GM21526 (cell line): Measurements from ENCODE around the gene NPW.

Source experiments
- ATAC-seq: cut with Tn5 transposase; IDR thresholded peaks from one replicate; pipeline ENCODE4 v1.9.1; 2021; ENCODE audit warnings: moderate library complexity; ENCODE audit not compliant: unreplicated experiment, low FRiP score

NPW gene

DNA sequence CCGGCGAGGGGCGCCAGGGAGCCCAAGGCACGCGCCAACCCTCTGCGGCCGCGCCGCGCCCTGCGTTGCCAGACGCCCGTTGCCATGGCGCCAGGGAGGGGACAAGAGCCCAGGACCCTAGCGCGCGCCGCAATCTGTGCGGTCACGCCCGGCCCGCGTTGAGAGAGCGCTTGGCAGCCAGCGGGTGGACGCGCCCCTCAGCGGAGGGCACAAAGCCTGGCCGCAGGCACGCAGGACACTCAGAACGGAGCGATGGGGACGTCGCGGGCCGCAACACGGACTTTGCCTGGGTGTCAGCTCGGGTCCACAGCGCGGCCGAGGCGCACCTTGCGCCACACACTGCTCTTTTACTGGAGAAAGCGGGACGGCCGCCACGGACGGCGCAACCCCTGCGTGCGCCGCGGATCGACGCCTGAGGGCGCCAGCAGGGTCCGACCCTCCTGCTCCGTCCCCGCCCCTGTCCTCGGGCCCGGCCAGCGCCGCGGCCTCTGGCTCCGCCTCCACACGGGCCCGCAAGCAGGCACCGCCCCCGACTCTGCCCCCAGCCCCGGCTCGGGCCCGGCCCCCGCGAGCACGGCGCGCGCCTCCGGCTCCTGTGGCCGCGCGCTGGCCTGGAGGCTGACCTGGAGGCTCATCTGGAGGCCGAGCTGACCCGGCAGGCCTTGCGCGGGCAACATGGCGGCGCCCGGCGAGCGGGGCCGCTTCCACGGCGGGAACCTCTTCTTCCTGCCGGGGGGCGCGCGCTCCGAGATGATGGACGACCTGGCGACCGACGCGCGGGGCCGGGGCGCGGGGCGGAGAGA is 35.8 kb upstream of the NPW start, which contains the start of gene GFER:
TSS of gene GFER (plus strand) at position 650 of the 803 bp plus-strand sequence. CDS start at position 676, 26 bp downstream.
- peak; percentile 54 for ATAC-seq

DNA sequence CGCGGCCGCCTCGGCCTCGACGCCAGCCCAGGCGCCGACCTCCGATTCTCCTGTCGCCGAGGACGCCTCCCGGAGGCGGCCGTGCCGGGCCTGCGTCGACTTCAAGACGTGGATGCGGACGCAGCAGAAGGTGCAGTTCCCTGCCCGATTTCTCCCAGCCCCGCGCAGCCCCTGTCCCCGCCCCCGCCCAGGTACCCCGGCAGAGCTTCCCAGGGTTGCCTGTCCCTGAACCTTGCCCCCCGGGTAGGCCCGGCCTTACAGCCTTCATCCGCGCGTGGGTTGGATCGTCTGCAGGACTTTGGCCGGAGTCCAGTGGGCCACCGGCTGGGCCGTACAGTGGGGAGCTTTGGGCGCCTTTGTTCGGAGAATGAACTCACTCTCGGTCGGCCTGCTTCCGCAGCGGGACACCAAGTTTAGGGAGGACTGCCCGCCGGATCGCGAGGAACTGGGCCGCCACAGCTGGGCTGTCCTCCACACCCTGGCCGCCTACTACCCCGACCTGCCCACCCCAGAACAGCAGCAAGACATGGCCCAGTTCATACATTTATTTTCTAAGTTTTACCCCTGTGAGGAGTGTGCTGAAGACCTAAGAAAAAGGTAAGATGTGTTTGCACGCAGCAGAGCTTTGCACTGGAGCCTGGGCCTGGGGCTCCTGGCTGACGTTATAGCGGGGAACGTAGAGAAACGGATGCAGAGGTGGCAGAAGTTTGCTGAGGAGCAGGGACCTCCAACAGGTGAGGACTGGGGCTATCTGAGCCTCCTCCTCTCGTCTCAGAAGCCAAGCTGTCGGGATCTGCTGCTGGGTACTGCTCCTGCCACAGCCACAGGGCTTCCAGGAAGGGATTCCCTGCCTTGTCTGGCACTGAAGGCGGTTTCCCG is 35.0 kb upstream of the NPW start:
- no peak for ATAC-seq

DNA sequence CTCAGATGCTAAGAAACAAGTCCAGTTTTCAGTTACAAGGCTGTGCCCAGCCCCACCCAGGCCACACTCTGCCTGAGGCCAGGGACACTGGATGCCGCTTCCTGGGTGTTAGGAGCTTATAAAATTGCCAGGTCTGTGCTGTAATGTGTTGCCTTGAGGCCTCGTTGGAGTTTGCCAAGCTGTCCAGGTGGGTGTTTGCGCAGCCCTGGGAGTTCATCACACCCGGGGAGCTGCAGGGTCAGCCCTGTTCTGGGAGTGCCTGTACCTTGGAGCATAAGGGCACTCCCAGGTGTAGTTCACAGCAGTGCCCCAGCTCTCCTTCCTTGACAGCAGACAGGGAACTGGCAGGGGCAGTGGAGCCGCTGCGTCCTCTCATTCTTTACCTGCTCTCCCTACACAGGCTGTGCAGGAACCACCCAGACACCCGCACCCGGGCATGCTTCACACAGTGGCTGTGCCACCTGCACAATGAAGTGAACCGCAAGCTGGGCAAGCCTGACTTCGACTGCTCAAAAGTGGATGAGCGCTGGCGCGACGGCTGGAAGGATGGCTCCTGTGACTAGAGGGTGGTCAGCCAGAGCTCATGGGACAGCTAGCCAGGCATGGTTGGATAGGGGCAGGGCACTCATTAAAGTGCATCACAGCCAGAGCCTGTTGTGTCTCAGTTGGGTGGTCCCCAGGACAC is 34.0 kb upstream of the NPW start:
- ATAC-seq: no peak

- ATAC-seq: no peak
Observed at GRCh38 chr16:1987198-1987597, 32.4 kb upstream of the NPW start.

DNA sequence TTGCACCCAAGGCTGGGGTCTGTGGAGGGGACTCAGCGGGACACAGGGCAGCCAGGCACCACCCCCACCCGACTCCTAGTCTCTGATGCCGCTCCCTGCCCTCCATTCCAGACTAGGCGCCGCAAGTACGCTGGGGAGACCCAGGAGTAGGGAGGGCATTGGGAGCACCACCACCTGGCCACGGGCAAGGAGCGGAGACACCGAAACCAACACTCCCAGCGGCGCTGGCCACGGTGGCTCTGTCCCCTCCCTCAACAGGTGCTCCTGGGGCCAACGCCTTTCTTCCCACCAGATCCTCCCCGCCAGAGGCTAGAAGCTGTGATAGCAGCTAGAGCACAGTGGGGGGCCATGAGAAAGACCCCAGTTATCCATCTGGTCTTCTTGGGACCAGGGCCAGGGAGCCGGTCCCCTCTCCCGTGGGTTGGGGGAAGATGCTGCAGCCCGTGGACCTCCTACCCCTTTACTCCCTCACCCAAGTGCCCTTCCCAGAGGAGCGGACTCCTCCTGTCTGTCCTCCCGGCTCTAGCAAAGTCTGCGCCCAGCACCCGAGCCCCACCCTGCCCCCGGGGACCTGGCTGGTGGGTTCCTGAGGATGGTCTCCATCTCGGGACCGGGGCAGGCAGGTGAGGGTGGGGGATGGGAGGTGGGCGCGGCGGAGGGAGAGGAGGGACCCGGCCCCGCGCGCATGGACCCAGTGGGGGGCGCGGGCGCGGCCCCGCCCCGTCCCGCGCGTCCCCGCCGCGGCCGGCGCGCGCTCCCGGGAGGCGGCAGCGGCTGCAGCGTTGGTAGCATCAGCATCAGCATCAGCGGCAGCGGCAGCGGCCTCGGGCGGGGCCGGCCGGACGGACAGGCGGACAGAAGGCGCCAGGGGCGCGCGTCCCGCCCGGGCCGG is 30.1 kb upstream of the NPW start, which contains the start of gene SYNGR3:
TSS of gene SYNGR3 (plus strand) at position 762 of the 892 bp plus-strand sequence. CDS start 133 bp downstream, outside the sequence.
- ATAC-seq: no peak

GRCh38 chr16:1990101-1990350 is 29.6 kb upstream of the NPW start:
- no peak for ATAC-seq

- ATAC-seq: no peak
Observed at GRCh38 chr16:1990351-1991134, 29.0 kb upstream of the NPW start.

DNA sequence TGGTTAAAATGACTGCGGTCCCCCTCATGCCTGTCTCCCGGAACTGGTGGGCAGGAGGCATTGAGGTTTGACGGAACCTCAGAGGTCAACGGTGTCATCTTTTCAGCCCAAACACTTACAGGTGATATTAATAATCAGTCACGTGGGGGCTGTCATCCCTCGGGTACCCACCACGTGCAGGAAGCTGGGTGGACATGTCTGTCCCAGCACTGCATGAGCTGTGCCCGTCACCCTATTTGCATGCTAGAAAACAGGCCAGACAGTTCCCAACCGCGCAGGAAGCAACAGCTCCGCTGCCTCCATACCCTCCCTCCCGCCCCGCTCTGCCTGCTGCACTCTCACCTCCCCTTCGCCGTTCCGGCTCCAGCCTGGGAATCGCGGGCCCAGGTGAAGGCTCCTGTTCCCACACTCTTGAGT is 28.4 kb upstream of the NPW start:
- no peak for ATAC-seq

DNA sequence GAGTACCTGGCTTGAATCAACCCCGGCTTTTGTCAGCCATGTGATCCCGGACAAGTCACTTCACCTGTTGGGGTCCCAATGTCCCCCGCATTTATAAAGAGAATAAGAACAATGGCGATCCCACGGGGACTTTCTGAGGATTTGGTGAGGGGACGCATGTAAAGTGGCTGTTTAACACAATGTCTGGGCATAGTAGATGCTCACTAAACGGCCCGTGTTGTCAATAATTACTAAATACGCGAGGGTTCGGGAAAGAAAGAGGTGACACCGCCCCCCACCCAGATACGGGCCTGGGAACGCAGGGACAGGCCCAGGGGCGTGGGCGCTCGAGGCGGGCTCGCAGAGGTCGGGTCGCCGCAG is 28.0 kb upstream of the NPW start:
- no peak for ATAC-seq

- peak; percentile 39 for ATAC-seq
Observed at GRCh38 chr16:1991948-1992703, 27.5 kb upstream of the NPW start.

DNA sequence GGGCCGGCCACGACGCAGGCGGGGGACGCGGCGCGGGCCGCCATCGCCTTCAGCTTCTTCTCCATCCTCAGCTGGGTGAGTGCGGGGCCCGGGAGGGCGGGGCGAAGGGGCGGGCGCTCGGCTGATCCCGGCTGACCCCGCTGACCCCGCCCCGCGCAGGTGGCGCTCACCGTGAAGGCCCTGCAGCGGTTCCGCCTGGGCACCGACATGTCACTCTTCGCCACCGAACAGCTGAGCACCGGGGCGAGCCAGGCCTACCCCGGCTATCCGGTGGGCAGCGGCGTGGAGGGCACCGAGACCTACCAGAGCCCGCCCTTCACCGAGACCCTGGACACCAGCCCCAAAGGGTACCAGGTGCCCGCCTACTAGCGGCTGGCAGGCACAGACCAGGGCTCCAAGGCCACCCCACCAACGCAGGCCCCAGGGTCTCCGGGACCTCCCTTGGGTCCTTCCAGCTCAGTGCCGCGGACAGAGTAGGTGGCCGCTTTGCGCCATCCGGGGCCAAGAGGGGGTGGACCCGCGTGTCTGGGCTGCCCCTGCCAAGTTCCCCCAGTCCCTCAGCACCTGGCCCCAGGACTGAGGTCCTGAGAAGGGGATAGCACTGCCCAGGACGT is 26.8 kb upstream of the NPW start:
- no peak for ATAC-seq

- no peak for ATAC-seq
Observed at GRCh38 chr16:1993731-1994131, 25.9 kb upstream of the NPW start.

- ATAC-seq: no peak
Observed at GRCh38 chr16:1997494-1998359, 21.9 kb upstream of the NPW start.

DNA sequence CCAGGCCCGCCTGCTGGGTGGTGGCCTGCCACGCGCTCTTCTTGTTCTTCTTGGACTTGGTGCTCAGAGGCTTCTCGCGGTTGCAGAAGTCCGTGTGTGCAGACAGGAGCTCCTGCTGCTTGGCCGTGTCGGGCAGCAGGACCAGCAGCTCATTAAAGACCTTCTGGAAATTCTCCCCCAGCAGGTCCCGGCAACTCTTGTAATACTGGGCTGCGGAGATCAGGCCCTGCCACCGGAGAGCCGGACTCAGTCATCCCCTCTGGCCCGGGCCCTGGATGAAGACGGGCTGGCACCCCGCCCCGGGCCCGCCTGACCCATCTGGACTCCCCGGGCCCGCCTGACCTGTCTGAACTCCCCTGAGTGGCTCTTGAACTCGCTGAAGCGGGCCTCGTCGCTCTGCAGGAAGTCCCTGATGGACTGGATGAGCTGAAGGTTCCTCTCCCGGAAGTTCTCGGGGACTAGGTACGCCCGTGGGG is 21.2 kb upstream of the NPW start:
- ATAC-seq: no peak

GRCh38 chr16:1998852-1999801 is 20.5 kb upstream of the NPW start:
- ATAC-seq: no peak

DNA sequence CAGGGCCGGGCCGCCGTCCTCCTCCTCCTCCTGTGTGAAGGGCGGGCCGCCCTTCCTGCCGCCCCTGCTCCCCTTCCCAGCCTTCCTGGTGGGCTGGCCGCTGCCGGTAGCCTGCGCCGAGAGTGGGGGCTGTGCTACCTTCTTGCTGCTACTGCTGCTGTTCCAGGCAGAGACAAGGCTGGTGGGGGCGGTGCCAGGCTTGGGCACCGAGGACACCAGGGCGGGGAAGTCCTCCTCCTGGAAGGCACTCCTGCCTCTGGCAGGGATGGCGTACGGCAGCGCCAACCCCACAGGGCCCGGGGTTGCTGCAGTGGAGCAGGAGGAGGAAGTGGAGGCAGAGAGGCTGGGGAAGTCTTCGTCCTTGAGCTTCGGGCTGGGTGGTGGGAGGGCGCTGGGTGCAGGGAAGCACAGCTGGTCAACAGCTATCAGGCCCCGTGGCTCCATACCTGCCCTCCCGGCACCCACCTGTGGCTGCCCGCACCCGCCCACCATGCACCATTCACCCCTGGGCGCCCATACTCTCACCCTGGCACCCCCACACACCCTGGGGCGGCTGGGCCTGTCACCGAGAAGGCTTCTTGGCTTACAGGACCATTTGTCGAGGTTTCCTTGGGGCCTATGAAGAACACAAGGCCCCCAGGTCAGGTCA is 19.6 kb upstream of the NPW start:
- no peak for ATAC-seq
